HG03575 (cell line): ENCODE measurements around the gene RNU5D-1.
A peak's percentile ranks its signal among the peaks of the same experiment; 100 is the strongest.
"Not testable (repeated sequence)": the region's sequence is repeated elsewhere in the genome, so short reads cannot be mapped to it uniquely, and the experiment has no call there.

Experiments
- ATAC-seq: cut with Tn5 transposase; IDR thresholded peaks from one replicate; pipeline ENCODE4 v1.9.1; 2021; ENCODE audit not compliant: unreplicated experiment, insufficient number of reproducible peaks, low FRiP score; ENCODE audit errors: extremely low read depth

The RNU5D-1 gene

GRCh38 chr1:44730741-44731512 is at the start of gene RNU5D-1:
Gene RNU5D-1, minus strand, starts transcription at chr1:44731170.
- ATAC-seq, result peak; percentile 42

GRCh38 chr1:44780583-44781121 is 49.7 kb upstream of the RNU5D-1 start:
- no peak for ATAC-seq

GRCh38 chr1:44778705-44779576 is 48.0 kb upstream of the RNU5D-1 start:
- ATAC-seq, result no peak

GRCh38 chr1:44777969-44778635 is 47.1 kb upstream of the RNU5D-1 start:
- ATAC-seq, result no peak

GRCh38 chr1:44777547-44777946 is 46.6 kb upstream of the RNU5D-1 start:
- ATAC-seq, result no peak

- no peak for ATAC-seq
Observed at GRCh38 chr1:44776730-44777068, 45.7 kb upstream of the RNU5D-1 start.

- ATAC-seq, result no peak
Observed at GRCh38 chr1:44775930-44776729, 45.2 kb upstream of the RNU5D-1 start.

- ATAC-seq, result no peak
Observed at GRCh38 chr1:44775078-44775929, 44.3 kb upstream of the RNU5D-1 start, which contains the start of gene RPS8. Gene RPS8, plus strand, starts transcription at chr1:44775540. Its CDS starts 57 bp downstream, at chr1:44775597.

GRCh38 chr1:44766421-44766820 is 35.5 kb upstream of the RNU5D-1 start:
- not testable (repeated sequence) for ATAC-seq

- ATAC-seq, result no peak
Observed at GRCh38 chr1:44760876-44761275, 29.9 kb upstream of the RNU5D-1 start.

GRCh38 chr1:44759077-44759476 is 28.1 kb upstream of the RNU5D-1 start:
- no peak for ATAC-seq

GRCh38 chr1:44757420-44757819 is 26.4 kb upstream of the RNU5D-1 start:
- no peak for ATAC-seq

GRCh38 chr1:44747878-44748277 is 16.9 kb upstream of the RNU5D-1 start:
- no peak for ATAC-seq

- no peak for ATAC-seq
Observed at GRCh38 chr1:44743211-44743610, 12.2 kb upstream of the RNU5D-1 start.

GRCh38 chr1:44740179-44740617 is 9.2 kb upstream of the RNU5D-1 start:
- ATAC-seq, result no peak

GRCh38 chr1:44739307-44740178 is 8.6 kb upstream of the RNU5D-1 start, which contains the start of gene KIF2C:
Gene KIF2C, plus strand, starts transcription at chr1:44739837. Its CDS starts 96 bp downstream, at chr1:44739933.
- peak; percentile 73 for ATAC-seq

GRCh38 chr1:44738953-44739306 is 8.0 kb upstream of the RNU5D-1 start:
- ATAC-seq, result not testable (repeated sequence)
